DND-41 (cell line): Measurements from ENCODE around the gene RIOX2.

ENCODE experiments used
- EZH2 ChIP-seq: IDR thresholded peaks from 3 replicates; pipeline ENCODE4 v1.6.1; 2012; ENCODE audit warnings: borderline replicate concordance, low read depth, mild to moderate bottlenecking, moderate library complexity, low read length, inconsistent platforms; ENCODE audit not compliant: severe bottlenecking
- TF ChIP-seq, protein P1 (sequence below): IDR thresholded peaks from 2 replicates; pipeline ENCODE4 v1.5.1; 2012; ENCODE audit warnings: borderline replicate concordance, low read length, moderate library complexity, mild to moderate bottlenecking; ENCODE audit not compliant: poor library complexity, severe bottlenecking; ENCODE audit errors: extremely low read depth

DNA sequence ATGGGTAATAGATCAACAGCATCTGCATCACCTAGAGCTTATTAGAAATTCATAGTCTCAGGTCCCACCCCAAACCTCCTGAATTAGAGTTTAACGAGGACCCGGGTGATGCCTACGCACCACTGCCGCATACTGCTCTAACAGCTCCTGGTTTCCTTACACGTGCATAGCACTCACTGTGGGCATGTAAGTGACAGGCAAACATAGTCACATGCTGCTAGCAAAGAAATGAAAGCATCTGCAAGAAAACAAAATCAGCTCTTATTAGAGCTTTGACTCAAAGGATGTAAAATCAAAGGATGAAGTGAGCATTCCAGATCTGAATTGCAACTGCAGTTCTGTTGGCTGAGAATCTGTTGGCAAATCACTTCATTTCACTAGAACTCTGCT lies 19.1 kb upstream of the RIOX2 start:
- TF ChIP-seq, protein P1, sequence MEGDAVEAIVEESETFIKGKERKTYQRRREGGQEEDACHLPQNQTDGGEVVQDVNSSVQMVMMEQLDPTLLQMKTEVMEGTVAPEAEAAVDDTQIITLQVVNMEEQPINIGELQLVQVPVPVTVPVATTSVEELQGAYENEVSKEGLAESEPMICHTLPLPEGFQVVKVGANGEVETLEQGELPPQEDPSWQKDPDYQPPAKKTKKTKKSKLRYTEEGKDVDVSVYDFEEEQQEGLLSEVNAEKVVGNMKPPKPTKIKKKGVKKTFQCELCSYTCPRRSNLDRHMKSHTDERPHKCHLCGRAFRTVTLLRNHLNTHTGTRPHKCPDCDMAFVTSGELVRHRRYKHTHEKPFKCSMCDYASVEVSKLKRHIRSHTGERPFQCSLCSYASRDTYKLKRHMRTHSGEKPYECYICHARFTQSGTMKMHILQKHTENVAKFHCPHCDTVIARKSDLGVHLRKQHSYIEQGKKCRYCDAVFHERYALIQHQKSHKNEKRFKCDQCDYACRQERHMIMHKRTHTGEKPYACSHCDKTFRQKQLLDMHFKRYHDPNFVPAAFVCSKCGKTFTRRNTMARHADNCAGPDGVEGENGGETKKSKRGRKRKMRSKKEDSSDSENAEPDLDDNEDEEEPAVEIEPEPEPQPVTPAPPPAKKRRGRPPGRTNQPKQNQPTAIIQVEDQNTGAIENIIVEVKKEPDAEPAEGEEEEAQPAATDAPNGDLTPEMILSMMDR = no peak
- TF ChIP-seq EZH2 = no peak
